EL (cell line): Measurements from ENCODE around the gene NPDC1.
"Not testable (repeated sequence)": the region's sequence is repeated elsewhere in the genome, so short reads cannot be mapped to it uniquely, and the experiment has no call there.

Experiments
- DNase-seq: peaks from one replicate; pipeline ENCODE4 v3.0.0-alpha.2; 2016

The NPDC1 gene

GRCh38 chr9:137038916-137039315, 7.1 kb downstream of the NPDC1 start:
- no peak for DNase-seq

DNA sequence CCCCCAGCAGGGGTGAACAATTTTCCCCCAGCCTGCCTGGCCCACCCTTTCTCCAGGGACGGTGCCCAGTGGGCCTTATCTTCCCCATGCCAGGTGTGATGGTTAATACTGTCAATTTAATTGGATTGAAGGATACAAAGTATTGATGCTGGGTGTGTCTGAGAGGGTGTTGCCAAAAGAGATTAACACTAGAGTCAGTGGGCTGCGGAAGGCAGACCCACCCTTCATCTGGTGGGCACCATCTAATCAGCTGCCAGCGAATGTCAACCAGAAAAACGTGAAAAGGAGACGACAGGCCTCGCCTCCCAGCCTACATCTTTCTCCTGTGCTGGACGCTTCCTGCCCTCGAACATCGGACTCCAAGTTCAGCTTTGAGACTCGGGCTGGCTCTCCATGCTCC, 8.5 kb downstream of the NPDC1 start:
- no peak for DNase-seq

GRCh38 chr9:137037035-137037434, 8.9 kb downstream of the NPDC1 start:
- DNase-seq = no peak

- DNase-seq = no peak
These were observed 10.0 kb downstream of the NPDC1 start for GRCh38 chr9:137035937-137036336.

- no peak for DNase-seq
These were observed 10.5 kb downstream of the NPDC1 start for GRCh38 chr9:137035507-137035834.

- peak; percentile 78 for DNase-seq
These were observed 11.1 kb downstream of the NPDC1 start for GRCh38 chr9:137034709-137035506.

DNA sequence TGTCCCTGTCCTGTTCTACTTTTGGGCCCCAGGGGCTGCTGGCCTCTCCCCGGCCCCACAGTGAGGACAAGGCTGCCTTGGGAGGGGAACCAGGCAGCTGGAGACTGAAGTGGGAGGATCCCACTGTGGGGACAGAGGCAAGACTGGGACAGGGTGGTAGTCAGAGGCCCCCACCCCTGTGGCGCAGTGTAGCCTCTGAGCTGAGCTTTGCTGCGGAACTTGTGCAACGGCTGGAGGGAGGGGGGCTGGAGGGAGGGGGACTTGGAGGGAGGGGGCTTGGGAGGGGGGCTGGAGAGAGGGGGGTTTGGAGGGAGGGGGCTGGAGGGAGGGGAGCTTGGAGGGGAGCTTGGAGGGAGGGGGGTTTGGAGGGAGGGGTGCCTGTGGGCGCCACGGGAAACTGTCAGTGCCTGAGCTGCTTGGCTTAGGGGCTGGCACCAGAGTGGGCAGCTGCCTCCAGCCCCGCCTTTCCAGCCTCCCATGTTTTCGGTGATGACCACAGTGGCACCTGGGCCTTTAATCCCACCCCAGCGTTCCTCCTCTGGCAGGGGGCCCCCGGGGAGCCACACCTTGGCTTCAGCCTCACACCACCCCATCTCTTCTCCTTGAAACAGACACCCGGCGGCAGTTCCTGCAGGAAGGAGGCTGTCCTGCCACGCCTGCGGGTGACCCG, 11.8 kb downstream of the NPDC1 start:
- DNase-seq = no peak

DNA sequence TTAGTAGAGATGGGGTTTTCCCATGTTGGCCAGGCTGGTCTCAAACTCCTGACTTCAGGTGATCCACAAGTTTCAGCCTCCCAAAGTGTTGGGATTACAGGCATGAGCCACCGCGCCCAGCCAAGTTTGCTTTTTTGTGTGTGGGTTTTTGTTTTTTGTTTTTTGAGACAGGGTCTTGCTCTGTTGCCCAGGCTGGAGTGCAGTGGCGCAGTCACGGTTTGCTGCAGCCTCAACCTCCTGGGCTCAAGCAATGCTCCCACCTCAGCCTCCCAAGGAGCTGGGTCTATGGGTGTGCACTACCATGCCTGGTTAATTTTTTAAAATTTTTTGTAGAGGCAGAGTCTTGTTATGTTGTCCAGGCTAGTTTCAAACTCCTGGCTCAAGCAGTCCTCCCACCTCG, 12.5 kb downstream of the NPDC1 start:
- DNase-seq = not testable (repeated sequence)

DNA sequence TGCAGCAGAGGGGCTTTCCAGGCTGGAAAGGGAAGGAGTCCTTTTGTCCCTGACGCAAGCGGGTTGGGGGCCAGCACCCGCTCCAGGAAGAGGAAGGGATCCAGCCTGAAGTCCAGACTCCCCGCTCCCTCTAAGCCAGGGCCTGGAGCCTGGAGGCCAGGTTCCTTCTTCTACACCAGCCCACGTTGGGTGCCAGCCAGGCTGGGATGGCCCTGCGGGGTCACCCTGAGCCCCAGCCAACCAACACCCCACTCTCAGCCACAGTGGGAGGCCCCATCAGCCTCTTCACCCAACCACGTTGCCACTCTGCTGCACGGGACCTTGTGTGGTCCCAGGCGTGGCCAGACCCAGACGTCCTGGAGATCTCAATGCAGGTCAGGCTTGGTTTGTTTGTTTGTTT, 13.1 kb downstream of the NPDC1 start:
- no peak for DNase-seq

GRCh38 chr9:137031904-137032640, 13.9 kb downstream of the NPDC1 start, which contains the start of gene FUT7:
TSS of gene FUT7 (minus strand) at chr9:137032088. CDS start at chr9:137031991, 97 bp downstream.
- DNase-seq = no peak

- DNase-seq = no peak
These were observed 15.1 kb downstream of the NPDC1 start for GRCh38 chr9:137030538-137031527.

GRCh38 chr9:137030006-137030405, 16.0 kb downstream of the NPDC1 start:
- no peak for DNase-seq

- DNase-seq = peak; percentile 69
These were observed 16.7 kb downstream of the NPDC1 start for GRCh38 chr9:137029058-137029936.

GRCh38 chr9:137028263-137029057, 17.5 kb downstream of the NPDC1 start:
- DNase-seq = peak; percentile 57

DNA sequence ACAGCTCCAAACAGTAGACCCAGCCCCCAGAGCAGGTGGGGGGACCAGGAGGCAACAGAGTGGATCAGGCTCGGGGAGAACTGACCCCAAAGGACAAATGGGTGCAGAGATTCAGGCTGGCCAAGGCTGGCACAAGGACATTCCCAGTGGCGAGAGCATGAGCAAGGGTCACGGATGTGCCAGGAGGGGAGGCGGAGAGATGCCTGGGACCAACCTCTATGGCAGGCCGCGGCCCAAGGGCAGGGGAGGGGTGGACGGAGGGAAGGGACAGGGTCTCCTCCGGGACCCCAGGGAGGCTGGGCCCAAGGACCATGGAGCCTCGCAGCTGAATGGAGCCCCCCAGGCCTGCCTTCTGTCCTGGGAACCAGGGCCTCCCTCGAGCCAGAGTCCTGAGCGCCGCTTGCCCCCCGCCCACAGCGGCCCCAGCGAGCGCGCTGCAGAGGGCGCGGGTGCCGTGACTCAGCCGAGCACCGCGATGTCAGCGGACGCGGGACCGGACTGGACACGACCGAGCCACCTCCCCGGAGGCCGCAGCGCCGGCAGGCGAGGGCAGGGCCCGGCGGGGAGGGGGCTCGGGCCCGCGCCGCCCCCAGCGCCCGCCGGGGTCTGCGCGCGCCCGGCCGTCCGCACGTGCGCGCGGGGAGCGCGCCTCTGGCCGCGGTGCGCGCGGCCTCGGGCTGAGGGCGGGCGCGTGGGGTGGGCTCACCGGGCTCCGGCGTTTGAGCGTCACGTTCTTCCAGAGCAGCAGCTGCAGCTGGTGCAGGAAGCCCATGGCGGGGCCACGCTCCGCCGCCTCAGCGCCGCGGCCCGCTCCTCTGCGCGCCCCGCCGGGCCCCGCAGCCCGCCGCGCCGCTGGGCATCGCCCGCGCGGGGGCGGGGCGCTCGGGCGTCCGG, 18.4 kb downstream of the NPDC1 start, which contains the start of gene ABCA2:
Gene ABCA2, minus strand, starts transcription at position 869 of the 894 bp plus-strand sequence. Its CDS starts 97 bp downstream, at position 772.
- DNase-seq = peak; percentile 36

DNA sequence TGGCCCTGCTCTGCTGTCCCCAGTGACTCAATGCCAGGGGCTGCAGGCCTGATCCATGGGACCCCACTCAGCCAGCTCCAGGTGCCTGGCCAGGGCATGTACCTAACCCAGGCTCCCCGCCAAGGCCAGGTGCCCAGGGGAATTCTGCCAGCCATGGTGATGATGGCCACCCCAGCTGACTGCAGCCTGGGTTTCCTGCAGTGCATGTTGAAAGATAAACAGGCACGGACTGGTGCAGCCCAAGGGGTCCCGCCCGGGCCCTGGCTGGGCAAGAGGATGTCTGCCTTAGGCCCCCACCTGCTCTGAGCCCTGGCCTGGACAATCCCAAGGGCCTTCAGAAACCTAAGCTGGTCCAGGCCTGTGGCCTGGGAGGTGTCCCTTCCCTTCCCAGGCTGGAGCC, 19.1 kb downstream of the NPDC1 start:
- no peak for DNase-seq

DNA sequence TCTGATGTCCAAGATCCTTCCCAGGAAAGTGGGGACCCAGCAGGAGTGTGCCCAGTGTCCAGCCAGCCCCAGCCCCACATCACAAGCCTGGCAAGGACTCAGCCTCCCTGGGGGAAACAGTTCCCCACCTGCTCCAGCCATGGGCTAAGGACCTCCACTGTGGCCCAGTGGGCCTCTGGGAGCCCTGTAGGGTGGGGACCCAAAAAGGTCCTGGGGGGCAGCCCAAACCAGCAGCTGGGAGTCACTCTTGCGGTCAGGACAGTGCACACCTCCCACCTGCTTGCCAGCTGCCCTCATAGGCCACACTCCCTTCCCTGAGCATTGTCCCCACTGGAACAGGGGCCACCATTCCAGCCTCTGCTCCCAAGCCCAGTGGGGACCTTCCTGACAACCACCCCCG, 19.6 kb downstream of the NPDC1 start:
- DNase-seq = no peak

DNA sequence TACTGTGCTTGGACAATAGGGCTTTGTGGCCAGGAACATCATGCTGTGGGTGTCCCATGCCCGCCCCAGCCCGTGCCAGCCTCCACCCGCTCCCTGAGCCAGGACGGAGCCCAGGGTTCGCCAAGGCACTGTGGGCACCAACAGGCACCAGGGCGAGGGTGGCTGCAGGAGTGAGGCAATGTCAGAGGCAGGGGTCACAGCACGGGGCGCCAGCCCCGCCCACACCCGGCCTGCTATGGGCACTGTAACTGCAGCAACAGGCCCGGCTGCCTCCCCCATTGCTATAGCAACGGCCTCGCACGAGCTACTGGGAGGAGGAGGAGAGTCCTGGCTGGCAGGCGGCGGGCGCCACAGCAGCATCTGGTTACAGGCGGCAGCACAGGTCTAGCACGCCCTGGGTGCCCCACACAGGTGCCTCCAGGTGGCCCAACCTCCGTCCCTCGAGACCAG, 20.4 kb downstream of the NPDC1 start:
- DNase-seq = no peak

DNA sequence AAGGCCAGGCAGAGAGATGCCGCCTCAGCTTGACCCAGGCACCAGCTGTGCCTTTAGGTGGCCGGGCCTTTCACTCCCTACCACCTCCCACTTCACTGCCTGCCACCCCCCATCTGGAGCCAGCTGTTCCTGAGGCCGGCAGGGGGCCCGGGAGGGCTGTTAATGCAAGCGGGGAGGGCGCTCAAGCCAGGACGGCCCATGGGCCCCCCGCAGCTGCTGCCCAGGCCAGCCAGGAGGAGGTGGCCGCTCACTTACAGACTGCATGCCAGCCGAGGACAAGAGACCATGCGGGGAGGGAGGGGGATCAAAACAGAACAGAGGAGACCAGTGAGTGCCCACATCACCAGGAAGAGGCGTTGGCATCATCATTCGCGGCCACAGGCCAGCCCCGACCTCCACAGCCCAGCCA, 22.4 kb downstream of the NPDC1 start:
- no peak for DNase-seq
